ENCODE results near the gene PKNOX2.

Gene PKNOX2

GRCh38 chr11:125370561-125371389 is 206.2 kb downstream of the PKNOX2 start:
- no peak overlapping the region for H3K4me3 ChIP-seq (ENCODE audit: low read depth, low read length)
- no peak for TF ChIP-seq CTCF (IDR thresholded peaks at IDR 0.05; ENCODE audit: borderline replicate concordance, insufficient read depth, low read depth, low read length)

GRCh38 chr11:125371431-125371935 is 206.9 kb downstream of the PKNOX2 start:
- H3K4me3 ChIP-seq (ENCODE audit: low read depth, low read length) = no peak overlapping the region
- no peak for TF ChIP-seq CTCF (IDR thresholded peaks at IDR 0.05; ENCODE audit: borderline replicate concordance, insufficient read depth, low read depth, low read length)

GRCh38 chr11:125372088-125372487 is 207.5 kb downstream of the PKNOX2 start:
- no peak overlapping the region for H3K4me3 ChIP-seq (ENCODE audit: low read depth, low read length)
- TF ChIP-seq CTCF (IDR thresholded peaks at IDR 0.05; ENCODE audit: borderline replicate concordance, insufficient read depth, low read depth, low read length) = no peak

- no peak overlapping the region for H3K4me3 ChIP-seq (ENCODE audit: low read depth, low read length)
- TF ChIP-seq CTCF (IDR thresholded peaks at IDR 0.05; ENCODE audit: borderline replicate concordance, insufficient read depth, low read depth, low read length) = no peak
These were observed 208.4 kb downstream of the PKNOX2 start for GRCh38 chr11:125372911-125373310.

GRCh38 chr11:125373426-125374391 is 209.2 kb downstream of the PKNOX2 start:
- TF ChIP-seq CTCF (IDR thresholded peaks at IDR 0.05; ENCODE audit: borderline replicate concordance, insufficient read depth, low read depth, low read length) = no peak

GRCh38 chr11:125374398-125374797 is 209.8 kb downstream of the PKNOX2 start:
- no peak overlapping the region for H3K4me3 ChIP-seq (ENCODE audit: low read depth, low read length)
- TF ChIP-seq CTCF (IDR thresholded peaks at IDR 0.05; ENCODE audit: borderline replicate concordance, insufficient read depth, low read depth, low read length) = no peak

More at GRCh38 chr11:125373426-125374391, 209.2 kb downstream of the PKNOX2 start:
- H3K4me3 ChIP-seq (ENCODE audit: low read depth, low read length) = no peak overlapping the region

Data from GM12875 (cell line).